ENCODE measurements around the gene ADGRG3. TPM values are rescaled to one million over a fixed set of nuclear protein-coding genes. Genes with fewer than 3 reads are reported as not detected.

The ADGRG3 gene
- total and polyA plus RNA-seq, 2 donors from 2014 or later: 0.17 to 1.8 TPM

DNA sequence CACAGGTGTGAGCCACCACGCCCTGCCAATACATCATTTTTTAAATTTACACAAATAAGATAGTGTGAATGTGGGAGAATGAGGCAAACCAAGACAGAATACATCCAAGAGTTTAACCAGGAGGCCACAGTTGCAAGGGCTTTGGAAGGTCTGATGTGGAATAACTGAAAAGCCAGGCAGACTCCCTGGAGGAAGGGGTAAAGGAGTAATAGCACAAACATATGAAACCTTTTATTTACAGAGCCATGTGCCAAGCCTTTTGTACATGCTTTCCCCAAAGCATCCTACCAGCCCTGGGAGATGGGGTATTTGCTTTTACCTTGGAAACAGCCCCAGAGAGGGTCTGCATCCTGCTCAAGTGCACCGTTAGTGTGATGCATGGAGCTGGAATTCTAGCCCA lies 4.7 kb downstream of the ADGRG3 start:
- Histone ChIP-seq H3K9me3 (ENCODE audit: control insufficient read depth in 2 of 3, insufficient read depth in 1 of 3, low read length in 3 of 3) (no peaks in the 10 kb centered on the region), H3K4me3 (ENCODE audit: low read length in 3 of 3) (no peak overlapping the region), H3K27me3 (ENCODE audit: control insufficient read depth, insufficient read depth, low read length) (no peaks in the 10 kb centered on the region), H3K9ac (ENCODE audit: low read length in 3 of 3) (no peak overlapping the region), H3K36me3 (ENCODE audit: control insufficient read depth in 2 of 3, insufficient read depth in 3 of 3, low read length in 3 of 3) (no peaks in the 10 kb centered on the region), H3K27ac (ENCODE audit: low read depth in 2 of 2, low read length in 2 of 2) (no peak overlapping the region), H3K4me1 (ENCODE audit: control insufficient read depth in 2 of 3, insufficient read depth in 2 of 3, low read depth in 1 of 3, low read length in 3 of 3) (no peaks in the 10 kb centered on the region)
- TF ChIP-seq, protein P1, sequence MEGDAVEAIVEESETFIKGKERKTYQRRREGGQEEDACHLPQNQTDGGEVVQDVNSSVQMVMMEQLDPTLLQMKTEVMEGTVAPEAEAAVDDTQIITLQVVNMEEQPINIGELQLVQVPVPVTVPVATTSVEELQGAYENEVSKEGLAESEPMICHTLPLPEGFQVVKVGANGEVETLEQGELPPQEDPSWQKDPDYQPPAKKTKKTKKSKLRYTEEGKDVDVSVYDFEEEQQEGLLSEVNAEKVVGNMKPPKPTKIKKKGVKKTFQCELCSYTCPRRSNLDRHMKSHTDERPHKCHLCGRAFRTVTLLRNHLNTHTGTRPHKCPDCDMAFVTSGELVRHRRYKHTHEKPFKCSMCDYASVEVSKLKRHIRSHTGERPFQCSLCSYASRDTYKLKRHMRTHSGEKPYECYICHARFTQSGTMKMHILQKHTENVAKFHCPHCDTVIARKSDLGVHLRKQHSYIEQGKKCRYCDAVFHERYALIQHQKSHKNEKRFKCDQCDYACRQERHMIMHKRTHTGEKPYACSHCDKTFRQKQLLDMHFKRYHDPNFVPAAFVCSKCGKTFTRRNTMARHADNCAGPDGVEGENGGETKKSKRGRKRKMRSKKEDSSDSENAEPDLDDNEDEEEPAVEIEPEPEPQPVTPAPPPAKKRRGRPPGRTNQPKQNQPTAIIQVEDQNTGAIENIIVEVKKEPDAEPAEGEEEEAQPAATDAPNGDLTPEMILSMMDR (IDR thresholded peaks at IDR 0.05; ENCODE audit: borderline replicate concordance, extremely low read depth, insufficient read depth): no peak
- DNase-seq (no peak), FAIRE-seq (no peak)
- intact Hi-C loops (cut with DNase I): no loop called here

DNA sequence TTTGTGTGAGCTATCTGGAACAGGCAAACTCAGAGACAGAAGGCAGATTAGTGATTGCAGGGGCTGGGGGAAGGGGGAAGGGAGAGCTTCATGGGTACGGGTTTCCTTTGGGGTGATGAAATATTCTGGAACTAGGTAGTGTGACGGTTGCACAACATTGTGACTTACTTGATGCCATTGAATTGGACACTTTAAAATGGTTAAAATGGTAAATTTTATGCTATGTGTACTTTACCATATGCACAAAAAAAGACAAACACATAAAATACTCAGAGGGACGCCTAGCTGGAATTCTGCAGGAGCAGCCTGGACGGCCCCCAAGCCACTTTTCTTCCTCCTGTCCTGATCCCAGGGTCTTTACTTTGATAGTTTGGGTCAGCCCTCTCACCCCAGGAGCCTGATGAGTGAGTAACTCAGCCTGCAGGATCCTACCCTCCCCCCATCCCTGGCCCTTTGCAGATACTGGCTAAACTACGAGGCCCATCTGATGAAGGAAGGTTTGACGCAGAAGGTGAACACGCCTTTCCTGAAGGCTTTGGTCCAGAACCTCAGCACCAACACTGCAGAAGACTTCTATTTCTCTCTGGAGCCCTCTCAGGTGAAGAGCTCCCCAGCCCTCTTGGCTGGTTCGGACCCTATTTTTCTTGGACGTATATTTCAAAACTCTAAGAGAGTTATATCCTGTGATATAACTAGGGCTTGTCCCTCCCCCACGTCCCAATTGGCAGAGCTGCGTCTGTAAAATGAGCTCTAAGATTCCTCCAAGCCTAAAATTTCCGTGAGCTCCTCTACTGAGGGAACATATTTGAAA lies 7.8 kb downstream of the ADGRG3 start:
- Histone ChIP-seq H3K27me3 (ENCODE audit: control insufficient read depth, insufficient read depth, low read length) (no peaks in the 10 kb centered on the region), H3K4me3 (ENCODE audit: low read length in 3 of 3) (no peak overlapping the region), H3K27ac (ENCODE audit: low read depth in 2 of 2, low read length in 2 of 2) (no peak overlapping the region), H3K9me3 (ENCODE audit: control insufficient read depth in 2 of 3, insufficient read depth in 1 of 3, low read length in 3 of 3) (no peaks in the 10 kb centered on the region), H3K4me1 (ENCODE audit: control insufficient read depth in 2 of 3, insufficient read depth in 2 of 3, low read depth in 1 of 3, low read length in 3 of 3) (no peaks in the 10 kb centered on the region), H3K9ac (ENCODE audit: low read length in 3 of 3) (no peak overlapping the region), H3K36me3 (ENCODE audit: control insufficient read depth in 2 of 3, insufficient read depth in 3 of 3, low read length in 3 of 3) (no peaks in the 10 kb centered on the region)
- FAIRE-seq: no peak
- peak in 1 of 5 donors; percentile 47 for DNase-seq
- intact Hi-C loops (cut with DNase I): no loop called here
- TF ChIP-seq, protein P1 (IDR thresholded peaks at IDR 0.05; ENCODE audit: borderline replicate concordance, extremely low read depth, insufficient read depth): no peak

DNA sequence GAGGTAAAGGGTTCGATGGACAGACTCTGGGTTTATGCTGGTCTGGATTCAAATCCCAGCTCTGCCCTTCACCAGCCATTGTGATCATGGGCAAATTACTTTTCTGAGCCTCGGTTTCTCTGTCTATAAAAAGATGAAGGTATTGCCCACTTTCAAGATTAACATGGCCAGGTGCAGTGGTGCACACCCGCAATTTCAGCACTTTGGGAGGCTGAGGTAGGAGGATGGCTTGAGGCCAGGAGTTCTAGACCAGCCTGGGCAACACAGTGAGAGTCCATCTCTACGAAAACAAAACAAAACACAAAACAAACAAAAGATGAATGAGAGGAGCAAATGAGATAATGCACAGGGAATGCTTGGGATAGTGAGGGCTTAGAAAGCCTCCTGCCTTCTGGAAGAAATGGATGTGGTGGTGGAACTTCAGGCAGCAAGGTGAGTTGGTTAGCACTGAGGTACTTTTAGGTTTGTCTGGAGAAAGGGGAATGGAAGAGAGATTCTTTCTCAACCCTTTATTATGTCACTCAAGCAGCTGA lies 8.5 kb downstream of the ADGRG3 start:
- no peak for FAIRE-seq
- Histone ChIP-seq H3K4me3 (ENCODE audit: low read length in 3 of 3) (no peak overlapping the region), H3K27ac (ENCODE audit: low read depth in 2 of 2, low read length in 2 of 2) (no peak overlapping the region)

More for the DNA sequence above, 8.5 kb downstream of the ADGRG3 start:
- DNase-seq: no peak
- TF ChIP-seq, protein P1 (IDR thresholded peaks at IDR 0.05; ENCODE audit: borderline replicate concordance, extremely low read depth, insufficient read depth): no peak
- intact Hi-C loops (cut with DNase I): no loop called here
- Histone ChIP-seq H3K36me3 (ENCODE audit: control insufficient read depth in 2 of 3, insufficient read depth in 3 of 3, low read length in 3 of 3) (no peaks in the 10 kb centered on the region), H3K4me1 (ENCODE audit: control insufficient read depth in 2 of 3, insufficient read depth in 2 of 3, low read depth in 1 of 3, low read length in 3 of 3) (no peaks in the 10 kb centered on the region), H3K9me3 (ENCODE audit: control insufficient read depth in 2 of 3, insufficient read depth in 1 of 3, low read length in 3 of 3) (no peaks in the 10 kb centered on the region), H3K9ac (ENCODE audit: low read length in 3 of 3) (no peak overlapping the region), H3K27me3 (ENCODE audit: control insufficient read depth, insufficient read depth, low read length) (no peaks in the 10 kb centered on the region)

Data from kidney (tissue), 14 donors.